SU-DHL-6 (cell line): Measurements from ENCODE around the gene UPF2.

Experiments used
- EZH2phosphoT487 ChIP-seq: fragments of 200-600 bp; sonication (generic), shearing (Covaris generic); conservative IDR thresholded peaks from 2 replicates; pipeline ENCODE4 v1.6.1; 2018; ENCODE audit warnings: mild to moderate bottlenecking, antibody characterized with exemption, low read length, moderate library complexity, mixed read lengths
- TF ChIP-seq, protein P1 (sequence below): fragments of 200-600 bp; sonication (generic); IDR thresholded peaks from one replicate; pipeline ENCODE4 v1.5.1; 2017; ENCODE audit warnings: antibody characterized with exemption, mild to moderate bottlenecking, low read length, moderate library complexity; ENCODE audit not compliant: insufficient read depth, poor library complexity, severe bottlenecking

DNA sequence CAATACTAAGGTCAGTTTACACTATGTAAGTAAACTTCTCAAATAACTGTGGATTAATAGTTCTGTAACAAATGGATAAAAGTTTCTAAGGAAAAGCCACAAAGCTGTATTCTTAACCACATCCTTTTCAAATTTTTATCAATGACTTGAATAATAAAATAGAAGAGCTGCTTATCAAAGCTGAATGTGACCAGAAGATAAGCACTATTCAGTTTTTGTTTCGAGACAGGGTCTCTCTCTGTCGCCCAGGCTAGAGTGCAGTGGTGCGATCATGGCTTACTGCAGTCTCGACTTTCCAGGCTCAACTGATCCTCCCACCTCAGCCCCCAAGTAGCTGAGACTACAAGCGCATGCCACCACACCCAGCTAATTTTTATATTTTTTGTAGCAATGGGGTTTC, 17.0 kb downstream of the UPF2 start:
- TF ChIP-seq, protein P1, sequence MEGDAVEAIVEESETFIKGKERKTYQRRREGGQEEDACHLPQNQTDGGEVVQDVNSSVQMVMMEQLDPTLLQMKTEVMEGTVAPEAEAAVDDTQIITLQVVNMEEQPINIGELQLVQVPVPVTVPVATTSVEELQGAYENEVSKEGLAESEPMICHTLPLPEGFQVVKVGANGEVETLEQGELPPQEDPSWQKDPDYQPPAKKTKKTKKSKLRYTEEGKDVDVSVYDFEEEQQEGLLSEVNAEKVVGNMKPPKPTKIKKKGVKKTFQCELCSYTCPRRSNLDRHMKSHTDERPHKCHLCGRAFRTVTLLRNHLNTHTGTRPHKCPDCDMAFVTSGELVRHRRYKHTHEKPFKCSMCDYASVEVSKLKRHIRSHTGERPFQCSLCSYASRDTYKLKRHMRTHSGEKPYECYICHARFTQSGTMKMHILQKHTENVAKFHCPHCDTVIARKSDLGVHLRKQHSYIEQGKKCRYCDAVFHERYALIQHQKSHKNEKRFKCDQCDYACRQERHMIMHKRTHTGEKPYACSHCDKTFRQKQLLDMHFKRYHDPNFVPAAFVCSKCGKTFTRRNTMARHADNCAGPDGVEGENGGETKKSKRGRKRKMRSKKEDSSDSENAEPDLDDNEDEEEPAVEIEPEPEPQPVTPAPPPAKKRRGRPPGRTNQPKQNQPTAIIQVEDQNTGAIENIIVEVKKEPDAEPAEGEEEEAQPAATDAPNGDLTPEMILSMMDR = no peak
- TF ChIP-seq EZH2phosphoT487 = no peak
